HG02759 (cell line): ENCODE data around the gene USP36.

ENCODE experiments used
- ATAC-seq: cut with Tn5 transposase; IDR thresholded peaks from one replicate; pipeline ENCODE4 v1.9.1; 2021; ENCODE audit warnings: mild to moderate bottlenecking, moderate library complexity; ENCODE audit not compliant: unreplicated experiment

Gene USP36

DNA sequence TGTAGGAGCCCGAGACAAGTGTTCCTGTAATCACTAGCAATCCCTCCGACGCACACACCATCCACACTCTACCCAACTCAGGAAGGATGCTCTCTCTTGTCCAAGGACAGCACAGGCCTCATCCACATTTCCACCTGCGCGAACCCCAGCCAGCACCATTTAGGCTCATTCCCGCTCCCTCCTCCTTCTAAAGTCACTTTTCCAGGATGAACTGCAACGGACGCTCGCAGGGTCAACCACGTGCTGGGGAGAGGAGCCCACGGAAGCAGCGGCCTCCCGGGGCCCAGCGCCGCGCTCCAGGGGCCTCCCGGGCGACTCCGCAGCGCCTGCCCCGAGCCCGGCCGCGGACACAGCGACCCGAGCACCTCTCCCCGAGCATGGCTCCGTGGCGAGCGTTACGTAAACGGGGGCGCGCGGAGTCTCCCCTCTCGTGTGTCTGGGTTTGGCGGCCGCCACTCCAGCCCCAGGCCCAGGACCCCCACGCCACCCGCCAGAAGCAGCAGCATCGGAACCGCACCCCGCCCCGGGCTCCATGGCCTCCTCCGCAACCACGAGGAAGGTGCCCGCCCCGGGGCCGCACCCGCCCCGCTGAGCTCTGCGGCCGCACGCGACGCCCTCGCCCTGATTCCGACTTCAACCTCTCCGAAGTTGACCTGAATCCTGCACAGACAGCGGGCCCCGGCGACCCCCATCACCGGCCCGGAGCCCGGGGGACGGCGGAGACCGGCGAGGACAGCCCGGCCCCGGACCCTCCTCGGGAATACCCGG lies 668 bp downstream of the USP36 start:
- ATAC-seq = peak; percentile 20

DNA sequence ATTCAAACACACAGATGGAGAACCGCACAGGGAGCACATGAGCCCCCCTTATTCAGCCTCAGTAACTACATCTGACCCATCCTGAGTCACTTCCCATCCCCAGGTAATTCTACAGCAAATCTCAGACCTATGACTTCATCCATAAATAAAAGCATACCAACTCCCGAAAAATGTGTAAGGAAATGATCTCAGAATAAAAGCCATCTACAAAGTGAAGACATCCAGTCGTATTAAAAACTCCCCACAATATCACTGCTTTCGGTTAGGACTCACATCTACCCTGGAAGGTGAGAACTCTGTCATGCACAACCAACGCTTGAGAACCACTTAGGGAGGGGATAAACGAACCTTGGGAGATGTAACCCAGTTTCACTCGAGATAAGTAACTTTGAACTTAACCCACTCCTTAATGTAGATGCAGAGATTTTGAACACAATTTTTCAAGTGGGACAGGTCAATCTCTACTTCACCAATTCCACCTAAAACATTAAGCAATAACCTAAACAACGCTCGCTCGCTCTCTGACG lies 1.3 kb downstream of the USP36 start:
- ATAC-seq = no peak

DNA sequence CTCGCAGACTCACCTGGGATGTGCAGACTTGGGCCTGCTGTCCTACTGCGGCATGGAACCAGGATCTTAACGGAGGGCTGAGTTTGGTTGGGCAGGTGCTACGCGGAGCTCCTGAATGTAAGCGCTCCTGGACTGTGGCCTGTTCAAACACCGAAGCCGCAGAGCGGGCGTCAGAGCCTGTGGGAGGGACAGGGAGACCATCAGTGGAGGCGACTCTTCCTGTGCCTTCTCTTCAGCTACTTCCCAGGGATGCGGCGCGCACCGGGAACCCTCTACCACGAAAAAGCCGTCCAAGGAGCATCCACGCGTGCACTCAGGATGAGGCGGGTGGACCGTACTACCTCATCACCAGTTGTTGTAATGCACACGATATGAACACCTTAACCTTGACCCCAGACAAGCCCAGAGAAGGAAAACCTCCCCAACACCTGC lies 2.0 kb downstream of the USP36 start:
- ATAC-seq = no peak

DNA sequence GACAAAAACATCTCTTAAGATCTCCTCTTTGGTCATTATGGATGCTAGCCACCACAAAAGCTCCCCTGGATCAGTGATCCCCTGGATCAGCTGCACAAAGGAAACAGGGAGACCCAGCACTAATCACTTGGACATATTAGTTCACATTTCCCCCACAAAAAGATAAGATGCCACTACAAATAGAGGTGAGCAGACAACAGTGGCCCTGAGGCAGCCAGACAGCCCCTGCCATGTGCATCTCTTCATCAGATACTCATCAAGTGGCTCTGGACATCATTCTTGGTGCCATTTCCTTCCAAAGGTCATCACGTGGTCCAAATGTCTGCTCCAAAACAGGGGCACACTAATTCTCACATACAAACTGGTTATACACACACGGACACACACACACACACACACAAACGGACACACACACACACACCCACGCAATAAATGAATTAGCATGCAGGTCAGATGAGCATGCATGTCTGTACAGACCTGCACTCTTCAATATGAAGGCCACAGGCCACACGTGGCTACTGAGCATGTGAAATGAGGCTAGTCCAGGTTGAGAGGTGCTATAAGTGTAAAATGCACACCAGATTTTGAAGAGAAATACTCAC lies 4.1 kb downstream of the USP36 start:
- no peak for ATAC-seq

DNA sequence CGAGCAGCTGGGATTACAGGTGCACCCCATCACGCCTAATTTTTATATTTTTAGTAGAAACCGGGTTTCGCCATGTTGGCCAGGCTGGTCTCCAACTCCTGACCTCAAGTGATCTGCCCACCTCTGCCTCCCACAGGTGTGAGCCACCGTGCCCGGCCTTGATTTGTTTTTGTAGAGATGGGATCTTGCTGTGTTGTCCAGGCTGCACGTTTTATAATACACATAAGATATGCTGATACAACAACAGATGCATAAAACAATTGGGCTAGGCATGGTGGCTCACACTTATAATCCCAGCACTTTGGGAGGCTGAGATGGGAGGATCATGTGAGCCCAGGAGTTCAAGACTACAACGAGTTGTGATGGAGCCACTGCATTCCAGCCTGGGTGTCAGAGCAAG lies 6.0 kb downstream of the USP36 start:
- ATAC-seq = no peak

DNA sequence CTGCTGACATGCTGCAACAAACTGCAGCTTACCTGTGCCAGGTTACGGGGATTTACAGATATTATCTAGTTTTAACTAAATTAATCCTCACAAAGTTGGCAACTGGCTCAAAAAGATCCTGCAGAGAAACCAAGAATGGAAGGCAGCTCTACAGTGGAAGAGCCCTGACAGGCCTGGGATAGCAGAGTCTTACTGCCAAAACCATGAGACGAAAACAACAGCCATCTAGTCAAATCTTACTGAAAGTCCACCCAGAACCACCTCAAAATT lies 8.1 kb downstream of the USP36 start:
- no peak for ATAC-seq

DNA sequence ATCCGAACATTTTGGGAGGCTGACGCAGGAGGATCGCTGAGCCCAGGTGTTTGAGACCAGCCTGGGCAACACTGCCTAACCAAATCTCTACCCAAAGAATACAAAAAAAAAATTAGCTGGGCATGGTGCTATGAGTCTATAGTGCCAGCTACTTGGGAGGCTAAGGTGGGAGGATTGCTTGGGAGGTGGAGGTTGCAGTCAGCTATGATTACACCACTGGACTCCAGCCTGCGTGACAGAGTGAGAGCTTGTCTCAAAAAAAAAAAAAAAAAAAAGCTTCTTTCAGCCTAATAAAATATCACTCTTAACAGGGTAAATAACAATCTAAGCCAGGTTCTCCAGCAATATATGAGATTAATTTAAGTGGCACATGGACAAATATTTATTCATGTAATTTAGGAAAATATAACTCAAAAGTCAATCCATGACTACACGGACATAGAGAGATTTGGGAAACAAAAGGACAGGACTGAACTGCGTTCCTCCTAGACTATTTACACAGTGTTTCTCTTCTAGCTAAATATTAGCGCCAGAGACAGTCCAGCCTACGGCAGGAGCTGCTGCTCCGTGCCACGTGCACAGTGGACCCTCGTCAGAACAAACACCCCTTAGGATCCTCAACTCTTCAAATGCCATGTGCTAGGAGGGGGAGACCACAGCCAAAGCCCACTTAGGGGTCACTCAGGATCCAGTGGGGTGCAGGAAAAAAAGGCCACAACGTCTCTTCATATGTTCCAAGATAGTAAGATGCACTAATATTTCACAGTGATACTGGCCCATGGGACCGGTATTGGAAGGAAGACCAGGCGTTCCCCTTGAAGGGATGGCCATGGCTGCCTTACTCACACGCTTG lies 8.7 kb downstream of the USP36 start:
- no peak for ATAC-seq

DNA sequence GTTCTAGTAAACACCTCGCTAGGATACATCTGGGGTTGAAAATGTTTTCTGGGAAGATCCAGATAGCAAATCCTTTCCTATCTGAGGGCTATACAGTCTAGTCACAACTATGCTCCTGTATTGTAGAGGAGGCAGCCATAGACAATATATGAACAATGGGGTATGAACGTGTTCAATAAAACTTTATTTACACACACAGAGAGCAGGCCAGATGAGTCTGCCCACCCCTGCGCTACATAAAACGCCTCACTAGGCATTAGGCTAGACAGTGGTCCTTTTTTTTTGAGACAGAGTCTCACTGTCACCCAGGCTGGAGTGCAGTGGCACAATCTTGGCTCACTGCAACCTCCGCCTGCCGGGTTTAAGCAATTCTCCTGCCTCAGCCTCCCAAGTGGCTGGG lies 11.1 kb downstream of the USP36 start:
- no peak for ATAC-seq

DNA sequence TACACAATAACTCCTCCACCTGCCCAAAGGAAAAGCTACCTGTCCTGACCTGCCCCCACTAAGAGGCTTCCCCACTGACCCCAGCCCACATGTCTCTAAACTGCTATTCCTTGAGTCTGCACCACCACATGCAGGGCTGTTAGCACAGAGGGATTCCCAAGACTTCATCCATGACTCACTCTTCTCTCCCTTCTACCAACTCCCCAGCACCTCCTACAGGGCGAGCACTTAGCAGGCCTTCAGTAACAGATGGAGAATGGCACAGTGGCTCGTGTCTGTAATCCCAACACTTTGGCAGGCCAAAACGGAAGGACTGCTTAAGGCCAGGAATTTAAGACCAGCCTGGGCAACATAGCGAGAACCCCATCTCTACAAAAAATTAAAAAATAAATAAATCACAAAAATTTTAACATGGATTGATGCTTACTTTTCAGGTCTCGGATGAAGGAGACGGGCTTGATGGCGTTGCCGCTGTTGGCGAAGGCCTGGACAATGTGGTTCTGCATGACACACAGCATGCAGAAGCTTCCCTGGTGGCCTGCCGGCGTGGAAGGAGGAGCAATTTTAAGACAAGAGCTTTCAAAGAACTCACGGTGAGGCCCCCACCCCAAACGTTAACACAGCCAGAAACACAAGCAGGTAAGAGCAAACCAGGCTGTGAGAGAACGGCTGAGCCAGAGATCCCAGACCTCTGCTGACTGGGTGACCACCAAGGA lies 12.0 kb downstream of the USP36 start:
- ATAC-seq = no peak

DNA sequence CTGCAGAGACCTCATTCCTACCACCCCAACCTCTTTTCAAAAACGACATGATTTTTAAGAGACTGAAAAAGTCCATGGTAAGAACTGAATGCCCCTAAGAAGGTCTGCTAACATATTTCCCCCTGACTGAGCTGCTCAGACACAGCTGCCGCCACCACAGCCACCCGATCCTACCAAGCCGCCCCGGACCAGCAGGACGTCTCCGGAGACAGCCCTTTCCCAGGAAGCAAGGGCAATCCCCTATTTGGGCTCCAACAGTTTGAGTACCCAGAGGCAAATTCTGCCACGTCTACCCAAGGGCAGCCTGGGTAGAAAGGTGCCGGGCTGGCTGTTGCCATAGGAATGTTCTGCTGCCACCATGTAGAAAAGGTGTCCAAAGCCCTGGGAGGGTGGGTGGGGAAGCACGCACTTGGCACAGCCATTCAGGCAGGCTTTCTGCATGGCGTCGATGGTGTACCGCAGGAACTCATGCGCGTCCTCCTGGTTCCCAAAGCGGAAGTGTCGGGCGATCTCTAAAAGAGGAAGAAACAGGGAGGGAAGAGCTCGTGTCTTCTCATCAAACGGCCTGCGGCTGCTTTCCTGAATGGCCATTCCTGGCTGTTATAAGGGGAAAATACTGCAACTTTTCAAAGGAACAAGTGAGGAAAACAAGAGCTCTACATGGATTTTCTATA lies 13.6 kb downstream of the USP36 start:
- ATAC-seq = no peak

DNA sequence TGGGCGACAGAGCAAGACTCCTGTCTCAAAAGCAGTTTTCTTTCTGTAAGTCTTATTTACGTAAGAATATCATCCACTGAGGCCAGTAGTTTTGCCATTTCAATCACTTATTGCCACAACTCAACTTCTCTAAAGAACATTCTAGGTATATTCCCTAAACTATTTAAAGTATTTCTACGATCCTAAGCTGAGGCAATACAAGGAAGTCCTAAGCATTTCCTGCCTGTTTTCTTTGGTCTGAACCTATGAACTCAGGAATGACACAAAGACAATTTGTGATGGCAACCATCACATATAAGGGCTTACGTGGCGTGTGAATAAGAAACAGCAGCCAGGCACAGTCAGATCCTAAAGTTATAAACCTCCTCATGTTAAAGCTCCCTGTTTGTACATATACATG lies 14.2 kb downstream of the USP36 start:
- no peak for ATAC-seq

DNA sequence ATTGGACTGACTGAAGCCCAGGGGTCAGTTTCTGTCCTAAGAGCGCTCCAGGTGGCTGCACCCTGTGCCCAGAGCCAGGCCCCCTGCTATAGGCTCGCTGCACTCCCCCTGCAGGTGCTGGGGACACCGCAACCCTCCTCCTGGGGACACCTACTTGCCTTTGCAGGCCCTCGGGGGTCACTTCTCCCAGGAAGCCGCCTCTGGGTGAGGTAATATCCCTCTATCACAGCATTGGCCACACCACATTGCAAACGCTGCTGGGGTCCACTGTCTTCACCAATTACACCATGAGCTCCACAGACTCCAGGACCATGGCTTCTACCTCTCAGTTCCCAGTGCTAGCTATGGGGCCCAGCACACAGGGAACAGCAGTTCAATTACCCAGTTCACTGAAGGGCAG lies 14.9 kb downstream of the USP36 start:
- no peak for ATAC-seq

DNA sequence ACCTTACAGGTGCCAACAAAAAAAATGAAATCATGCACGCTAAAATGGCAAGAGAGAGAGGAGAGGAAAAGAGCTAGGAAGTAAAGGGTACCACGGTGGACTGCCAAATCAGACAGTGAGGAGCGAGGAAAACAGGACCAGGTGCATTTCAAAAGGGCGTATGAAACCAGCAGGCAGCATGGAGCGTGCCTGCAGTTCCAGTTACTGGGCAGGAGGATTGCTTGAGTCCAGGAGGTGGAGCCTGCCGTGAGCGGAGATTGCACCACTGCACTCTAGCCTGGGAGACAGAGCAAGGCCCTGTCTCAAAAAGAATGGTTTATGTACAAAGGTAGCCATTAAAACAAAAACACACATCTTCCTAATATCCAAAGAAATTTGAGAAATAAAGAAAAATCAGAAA lies 16.4 kb downstream of the USP36 start:
- no peak for ATAC-seq

DNA sequence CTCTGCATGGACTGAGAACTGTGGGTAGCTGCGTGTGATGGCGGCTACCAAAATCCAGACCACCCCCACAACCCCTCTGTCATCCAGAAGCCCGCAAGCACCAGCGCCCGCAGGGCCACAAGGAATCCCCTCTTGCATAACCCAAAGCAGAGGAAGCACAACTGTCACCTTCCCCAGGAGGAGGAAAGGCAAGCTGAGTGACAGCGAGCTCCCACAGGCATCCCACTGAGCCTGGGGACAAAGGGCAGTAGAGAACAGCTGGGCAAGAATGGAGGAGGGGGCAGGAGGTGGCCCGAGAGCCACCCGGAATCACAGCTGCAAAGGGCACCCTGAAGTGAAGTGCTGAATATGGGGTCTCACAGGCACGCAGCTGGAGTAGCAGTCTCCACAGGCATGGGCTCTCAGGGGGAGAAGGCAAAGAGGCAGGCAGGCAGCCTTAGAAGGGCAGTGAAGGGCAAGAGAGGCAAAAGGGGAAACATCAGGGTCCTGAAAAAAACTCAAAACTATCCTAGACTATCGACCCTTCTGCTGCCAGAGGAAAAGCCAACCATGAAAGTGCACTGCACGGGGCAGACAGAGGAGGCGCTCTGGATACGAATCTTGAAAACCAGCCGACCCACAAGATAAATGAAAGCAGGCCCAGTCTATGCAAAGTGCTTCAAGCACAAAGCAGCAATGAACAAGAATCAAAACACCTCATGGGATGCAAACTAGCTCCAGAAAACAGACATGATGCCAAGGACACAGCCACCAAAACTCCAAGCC lies 17.1 kb downstream of the USP36 start:
- ATAC-seq = no peak

DNA sequence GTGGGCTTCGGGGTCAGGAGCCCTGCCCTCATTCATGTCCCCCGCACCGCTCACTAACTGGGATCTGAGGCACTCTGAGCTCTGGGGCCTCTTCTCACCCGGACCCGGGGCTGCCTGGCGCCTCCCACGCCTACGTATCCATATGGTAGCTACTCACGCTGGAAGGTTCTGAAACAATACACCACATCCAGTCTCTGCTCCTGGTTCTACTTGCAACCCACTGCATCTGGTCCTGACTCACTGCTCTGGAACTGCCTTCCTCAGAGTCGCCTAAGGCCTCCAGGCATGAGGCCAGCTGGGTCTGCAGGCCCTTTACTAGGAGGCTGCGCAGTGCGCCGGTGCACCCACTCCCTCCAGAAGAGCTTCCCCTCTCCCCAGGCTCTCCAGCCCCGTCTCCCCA lies 18.1 kb downstream of the USP36 start:
- ATAC-seq = no peak

DNA sequence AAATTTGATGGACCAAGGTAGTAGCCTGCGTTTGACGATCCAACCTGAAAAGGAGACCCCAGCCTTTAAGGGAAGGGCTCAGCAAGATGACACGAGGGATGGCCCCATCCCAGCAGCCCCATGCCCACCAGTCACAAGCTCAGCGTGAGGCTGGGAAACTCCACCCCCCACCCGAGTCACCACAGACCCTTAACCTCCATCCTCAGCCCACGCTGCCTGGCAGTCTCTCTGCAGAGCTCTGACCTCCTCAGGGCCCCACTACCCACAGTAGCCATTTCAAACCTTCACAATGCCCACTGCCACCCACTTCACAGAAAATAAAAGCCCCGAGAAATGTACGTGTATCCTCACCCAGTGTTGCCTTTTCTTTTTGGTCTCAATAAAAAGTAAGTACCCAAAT lies 18.7 kb downstream of the USP36 start:
- no peak for ATAC-seq

DNA sequence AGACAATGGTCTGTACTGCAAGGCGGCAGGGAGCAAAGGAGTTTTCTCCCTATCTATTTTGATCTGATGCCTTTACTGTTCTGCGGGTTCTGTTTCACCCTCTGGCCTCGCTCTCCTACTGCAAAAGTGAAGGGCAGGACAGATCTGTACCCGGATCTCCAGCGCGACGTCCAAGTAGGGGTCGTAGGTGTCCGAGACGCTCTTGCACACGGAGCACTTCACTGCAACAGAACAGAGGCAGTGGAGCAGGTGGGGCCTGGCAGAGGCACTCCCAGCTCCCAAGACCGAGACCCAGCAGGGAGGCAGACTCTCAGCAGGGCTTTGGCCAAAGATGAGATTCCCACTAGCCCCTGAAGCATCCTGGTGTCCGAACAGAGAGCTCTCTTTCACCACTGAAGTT lies 19.8 kb downstream of the USP36 start:
- no peak for ATAC-seq

DNA sequence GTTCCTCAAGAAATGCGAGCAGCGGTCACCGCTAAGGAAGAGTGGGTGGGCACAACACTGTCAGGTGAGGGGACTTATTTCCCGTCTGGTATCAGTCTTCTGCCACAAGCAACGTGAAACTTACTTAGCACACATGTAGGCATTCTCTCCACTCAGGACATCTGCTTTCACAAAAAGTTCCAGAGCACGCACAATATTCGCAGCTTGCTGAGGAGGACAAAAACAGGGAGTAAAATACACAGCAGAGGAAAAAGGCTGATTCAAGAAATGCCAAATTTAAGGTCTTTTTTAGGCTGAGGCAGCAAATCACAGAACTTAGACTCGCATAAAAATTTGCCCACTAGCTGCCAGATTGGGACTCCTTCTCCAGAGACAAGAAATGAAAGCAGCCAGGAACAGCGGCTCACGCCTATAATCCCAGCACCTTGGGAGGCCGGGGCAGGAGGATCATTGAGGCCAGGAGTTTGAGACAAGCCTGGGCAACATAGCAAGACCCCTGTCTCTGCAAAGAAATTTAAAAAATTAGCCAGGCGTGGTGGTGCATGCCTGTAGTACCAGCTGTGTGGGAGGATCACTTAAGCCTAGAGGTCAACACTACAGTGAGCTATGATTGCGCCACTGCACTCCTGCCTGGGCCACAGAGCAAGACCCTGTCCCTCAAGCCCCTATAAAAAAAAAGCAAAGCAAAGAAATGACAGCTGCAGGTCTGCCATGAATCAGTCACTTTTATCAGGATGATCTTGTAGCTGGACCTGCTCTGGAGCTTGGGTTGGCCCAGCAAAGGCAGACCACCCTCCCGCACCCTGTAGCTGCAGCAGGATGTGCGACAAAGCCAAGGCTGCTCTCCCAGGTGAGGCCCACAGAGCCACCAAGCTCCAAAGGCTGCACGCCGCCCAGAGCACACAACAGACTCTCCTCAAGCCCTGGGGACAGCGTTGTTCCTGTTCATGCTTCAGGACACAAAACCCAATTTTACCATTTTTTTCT lies 20.5 kb downstream of the USP36 start:
- ATAC-seq = no peak

DNA sequence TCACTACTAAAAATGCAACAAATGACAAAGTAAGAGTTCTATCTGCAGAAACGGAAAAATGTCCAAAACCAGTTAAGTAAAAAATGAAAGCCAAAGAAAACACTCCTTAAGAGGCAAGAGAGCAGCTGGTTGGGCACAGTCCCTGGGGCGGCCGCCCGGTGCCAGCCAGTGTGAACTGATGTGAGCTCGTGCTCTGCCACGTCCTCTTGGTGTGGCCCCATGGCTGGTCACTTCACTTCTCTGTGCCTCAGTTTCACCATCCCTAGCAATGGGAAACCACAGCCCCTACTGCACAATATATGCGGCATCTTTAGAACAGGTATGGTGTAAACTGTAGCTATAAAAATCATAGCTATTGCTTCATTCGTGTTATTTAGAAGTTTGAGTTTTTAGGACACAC lies 21.2 kb downstream of the USP36 start:
- ATAC-seq = no peak
